Neural progenitor cell (in vitro differentiated cells): Measurements from ENCODE around the gene RPS26. TPM values are rescaled to one million over a fixed set of nuclear protein-coding genes. Genes with fewer than 3 reads are reported as not detected.

Experiments
- DNase-seq: peaks from one replicate; pipeline ENCODE4 v3.0.0-alpha.2; 2016; ENCODE audit warnings: low spot score
- H2AFZ ChIP-seq: fragments of 200-600 bp; sonication (generic); replicated peaks from 2 replicates; pipeline ENCODE4 v1.6.1; 2016; ENCODE audit warnings: antibody characterized with exemption
- H3F3A ChIP-seq: fragments of 200-600 bp; sonication (generic); 2 replicates; pipeline ENCODE4 v1.6.1; 2016; ENCODE audit warnings: antibody characterized with exemption, low read depth
- H3K27ac ChIP-seq: fragments of 200-600 bp; sonication (generic); 2 replicates; pipeline ENCODE4 v1.5.1; 2016; ENCODE audit warnings: mild to moderate bottlenecking
- H3K27me3 ChIP-seq: fragments of 200-600 bp; sonication (generic); 2 replicates; pipeline ENCODE4 v1.6.1; 2016; ENCODE audit warnings: mild to moderate bottlenecking, moderate library complexity
- H3K36me3 ChIP-seq: fragments of 200-600 bp; sonication (generic); 2 replicates; pipeline ENCODE4 v1.5.1; 2016
- H3K4me1 ChIP-seq: fragments of 200-600 bp; sonication (generic); 2 replicates; pipeline ENCODE4 v1.6.1; 2016; ENCODE audit warnings: mixed run types
- H3K4me2 ChIP-seq: fragments of 200-600 bp; sonication (generic); 2 replicates; pipeline ENCODE4 v1.6.1; 2016
- H3K4me3 ChIP-seq: fragments of 200-600 bp; sonication (generic); 2 replicates; pipeline ENCODE4 v1.5.1; 2016
- H3K79me2 ChIP-seq: fragments of 200-600 bp; sonication (generic); 2 replicates; pipeline ENCODE4 v1.6.1; 2016; ENCODE audit warnings: low read depth
- H3K9ac ChIP-seq: fragments of 200-600 bp; sonication (generic); 2 replicates; pipeline ENCODE4 v1.6.1; 2016
- H3K9me3 ChIP-seq: fragments of 200-600 bp; sonication (generic); 2 replicates; pipeline ENCODE4 v1.5.1; 2016; ENCODE audit warnings: low read depth
- H4K20me1 ChIP-seq: fragments of 200-600 bp; sonication (generic); 2 replicates; pipeline ENCODE4 v1.6.1; 2016; ENCODE audit warnings: low read depth
- H3K27ac Mint-ChIP-seq: 3 replicates; pipeline ENCODE4 v1.8.0; 2021; ENCODE audit warnings: mixed read lengths
- H3K27me3 Mint-ChIP-seq: 2 replicates; pipeline ENCODE4 v1.8.0; 2022; ENCODE audit warnings: low read depth, mild to moderate bottlenecking, inconsistent platforms, moderate library complexity, mixed read lengths; ENCODE audit not compliant: insufficient read depth
- H3K36me3 Mint-ChIP-seq: 3 replicates; pipeline ENCODE4 v1.8.0; 2021; ENCODE audit warnings: mixed read lengths
- H3K4me1 Mint-ChIP-seq: 3 replicates; pipeline ENCODE4 v1.8.0; 2021; ENCODE audit warnings: mixed read lengths
- H3K4me3 Mint-ChIP-seq: 3 replicates; pipeline ENCODE4 v1.8.0; 2021; ENCODE audit warnings: mild to moderate bottlenecking, moderate library complexity, mixed read lengths
- H3K9me3 Mint-ChIP-seq: 3 replicates; pipeline ENCODE4 v1.8.0; 2020; ENCODE audit warnings: mixed read lengths
- CTCF ChIP-seq: fragments of 200-600 bp; sonication (generic); IDR thresholded peaks from 2 replicates; pipeline ENCODE4 v1.5.1; 2017; ENCODE audit warnings: antibody characterized with exemption, mild to moderate bottlenecking
- EZH2 ChIP-seq: fragments of 200-600 bp; sonication (generic); IDR thresholded peaks from 2 replicates; pipeline ENCODE4 v1.6.1; 2017; ENCODE audit warnings: antibody characterized with exemption, mild to moderate bottlenecking, moderate library complexity
- EZH2phosphoT487 ChIP-seq: fragments of 200-600 bp; sonication (generic); IDR thresholded peaks from 2 replicates; pipeline ENCODE4 v1.6.1; 2017; ENCODE audit warnings: antibody characterized with exemption
- total RNA-seq: library from RNA; depleted of rRNA; stranded (reverse); fragments of >200 nt; gene quantifications from 2 replicates; pipeline ENCODE4 v1.2.3, GENCODE V29; 2015; ENCODE audit warnings: low replicate concordance

RPS26 gene
- total RNA-seq, 1 donor from 2014 or later, result 721 TPM

- H3K4me1 ChIP-seq, result peaks cover 27% of the 10 kb centered on the region
- no peak overlapping the region for H3K4me3 ChIP-seq
- TF ChIP-seq EZH2, result no peak
- no peak for TF ChIP-seq EZH2phosphoT487
- TF ChIP-seq CTCF, result no peak
- no peaks in the 10 kb centered on the region for H3K27me3 ChIP-seq
- H3K27ac ChIP-seq, result no peak overlapping the region
- no peaks in the 10 kb centered on the region for H3K36me3 ChIP-seq
- no peak overlapping the region for H3K4me3 Mint-ChIP-seq
- H3K36me3 Mint-ChIP-seq, result peaks cover 8% of the 10 kb centered on the region
- H2AFZ ChIP-seq, result no peak overlapping the region
- DNase-seq, result no peak
- no peak overlapping the region for H3K27ac Mint-ChIP-seq
- no peak overlapping the region for H3K9ac ChIP-seq
- peaks cover 8% of the 10 kb centered on the region for H3K79me2 ChIP-seq
- H3K9me3 Mint-ChIP-seq, result no peaks in the 10 kb centered on the region
- H4K20me1 ChIP-seq, result no peaks in the 10 kb centered on the region
- no peak overlapping the region for H3K4me2 ChIP-seq
- H3K4me1 Mint-ChIP-seq, result peaks cover 47% of the 10 kb centered on the region
- H3K27me3 Mint-ChIP-seq, result peaks cover 7% of the 10 kb centered on the region
- H3K9me3 ChIP-seq, result no peaks in the 10 kb centered on the region
- peaks cover 31% of the 10 kb centered on the region for H3F3A ChIP-seq
These were observed 23.4 kb upstream of the RPS26 start for GRCh38 chr12:56018356-56018755.

GRCh38 chr12:56020423-56021184 lies 21.1 kb upstream of the RPS26 start, which contains the start of gene IKZF4:
TSS of gene IKZF4 (plus strand) at chr12:56021043. CDS start at chr12:56021494, 451 bp downstream.
- peak; percentile 80 for DNase-seq
- no peaks in the 10 kb centered on the region for H3K36me3 ChIP-seq
- H3K4me3 Mint-ChIP-seq, result peak within 1 kb of the TSS; percentile 92
- H3K9ac ChIP-seq, result peak within 1 kb of the TSS; percentile 42
- peak within 1 kb of the TSS; percentile 66 for H2AFZ ChIP-seq
- H4K20me1 ChIP-seq, result no peaks in the 10 kb centered on the region
- no peaks in the 10 kb centered on the region for H3K9me3 ChIP-seq
- peak within 1 kb of the TSS; percentile 77 for H3K4me2 ChIP-seq
- H3K27me3 Mint-ChIP-seq, result peaks cover 7% of the 10 kb centered on the region
- peaks cover 14% of the 10 kb centered on the region for H3K36me3 Mint-ChIP-seq
- H3K4me3 ChIP-seq, result peak within 1 kb of the TSS; percentile 47
- peak within 1 kb of the TSS; percentile 84 for H3K27ac ChIP-seq
- H3F3A ChIP-seq, result peaks cover 31% of the 10 kb centered on the region
- H3K4me1 Mint-ChIP-seq, result peaks cover 48% of the 10 kb centered on the region
- H3K27ac Mint-ChIP-seq, result peak within 1 kb of the TSS; percentile 99
- H3K27me3 ChIP-seq, result no peaks in the 10 kb centered on the region
- H3K79me2 ChIP-seq, result peaks cover 8% of the 10 kb centered on the region
- peaks cover 27% of the 10 kb centered on the region for H3K4me1 ChIP-seq
- no peaks in the 10 kb centered on the region for H3K9me3 Mint-ChIP-seq
- TF ChIP-seq EZH2 (no peak), CTCF (no peak), EZH2phosphoT487 (no peak)

- peak overlapping the region; percentile 99 for H3K27ac Mint-ChIP-seq
- peak overlapping the region; percentile 92 for H3K4me3 Mint-ChIP-seq
- Histone ChIP-seq H3K9ac (no peak overlapping the region), H3K4me1 (peaks cover 27% of the 10 kb centered on the region), H3K4me3 (peak overlapping the region; percentile 47), H3K36me3 (no peaks in the 10 kb centered on the region), H3K27me3 (no peaks in the 10 kb centered on the region), H3K4me2 (peak overlapping the region; percentile 77), H4K20me1 (no peaks in the 10 kb centered on the region), H3K27ac (no peak overlapping the region), H3F3A (peaks cover 31% of the 10 kb centered on the region), H2AFZ (peak overlapping the region; percentile 66), H3K79me2 (peaks cover 8% of the 10 kb centered on the region), H3K9me3 (no peaks in the 10 kb centered on the region)
- peaks cover 48% of the 10 kb centered on the region for H3K4me1 Mint-ChIP-seq
- TF ChIP-seq EZH2, result no peak
- TF ChIP-seq EZH2phosphoT487, result no peak
- no peak for TF ChIP-seq CTCF
- H3K27me3 Mint-ChIP-seq, result peaks cover 7% of the 10 kb centered on the region
- peaks cover 15% of the 10 kb centered on the region for H3K36me3 Mint-ChIP-seq
- H3K9me3 Mint-ChIP-seq, result no peaks in the 10 kb centered on the region
- no peak for DNase-seq
These were observed 19.7 kb upstream of the RPS26 start for GRCh38 chr12:56021889-56022497.
